ENCODE measurements around the gene CRYGS.
"Not testable (repeated sequence)": the region's sequence is repeated elsewhere in the genome, so short reads cannot be mapped to it uniquely, and the experiment has no call there.

Gene CRYGS

GRCh38 chr3:186515125-186515524 is 29.1 kb downstream of the CRYGS start:
- DNase-seq, result no peak

GRCh38 chr3:186514296-186515002 is 29.7 kb downstream of the CRYGS start:
- no peak for DNase-seq

GRCh38 chr3:186513386-186513785 is 30.8 kb downstream of the CRYGS start:
- no peak for DNase-seq

- no peak for DNase-seq
Measured at GRCh38 chr3:186512570-186513302, 31.4 kb downstream of the CRYGS start.

- no peak for DNase-seq
Measured at GRCh38 chr3:186511702-186512101, 32.5 kb downstream of the CRYGS start.

- no peak for DNase-seq
Measured at GRCh38 chr3:186511245-186511644, 32.9 kb downstream of the CRYGS start.

- no peak for DNase-seq
Measured at GRCh38 chr3:186510374-186511079, 33.7 kb downstream of the CRYGS start.

GRCh38 chr3:186509423-186509822 is 34.8 kb downstream of the CRYGS start:
- no peak for DNase-seq

- DNase-seq, result no peak
Measured at GRCh38 chr3:186506857-186507256, 37.3 kb downstream of the CRYGS start.

- no peak for DNase-seq
Measured at GRCh38 chr3:186506191-186506739, 37.9 kb downstream of the CRYGS start.

- no peak for DNase-seq
Measured at GRCh38 chr3:186502966-186503712, 41.0 kb downstream of the CRYGS start.

GRCh38 chr3:186502138-186502948 is 41.8 kb downstream of the CRYGS start:
- DNase-seq, result no peak

- DNase-seq, result not testable (repeated sequence)
Measured at GRCh38 chr3:186499949-186500348, 44.2 kb downstream of the CRYGS start.

GRCh38 chr3:186498022-186498421 is 46.2 kb downstream of the CRYGS start:
- DNase-seq, result not testable (repeated sequence)

GRCh38 chr3:186497608-186498007 is 46.6 kb downstream of the CRYGS start:
- no peak for DNase-seq

GRCh38 chr3:186496635-186497034 is 47.5 kb downstream of the CRYGS start:
- DNase-seq, result no peak

- no peak for DNase-seq
Measured at GRCh38 chr3:186496016-186496415, 48.2 kb downstream of the CRYGS start.

GRCh38 chr3:186493525-186494255 is 50.5 kb downstream of the CRYGS start:
- no peak for DNase-seq

- DNase-seq, result no peak
Measured at GRCh38 chr3:186492385-186492984, 51.7 kb downstream of the CRYGS start.

GRCh38 chr3:186489507-186489906 is 54.7 kb downstream of the CRYGS start:
- no peak for DNase-seq
